Measurements from ENCODE around the gene CACNA1S. TPM values are rescaled to one million over a fixed set of nuclear protein-coding genes. Genes with fewer than 3 reads are reported as not detected.

The CACNA1S gene
- polyA plus RNA-seq, 1 of the 3 experiments (the other 2 are of a cell fraction): not detected

- Histone ChIP-seq H3K27ac (ENCODE audit: low read depth in 2 of 2, low read length in 1 of 2) (no peak overlapping the region), H3K9ac (no peak overlapping the region), H2AFZ (ENCODE audit: low read depth) (no peak overlapping the region), H4K20me1 (ENCODE audit: insufficient read depth) (no peaks in the 10 kb centered on the region), H3K4me1 (ENCODE audit: control insufficient read depth in 1 of 2, insufficient read depth in 2 of 2, low read depth in 1 of 2, low read length in 1 of 2) (peaks cover 0 to 7% of the 10 kb centered on the region in 2 experiments; a peak in 1 of 4 replicates), H3K27me3 (ENCODE audit: insufficient read depth) (peaks cover 23% of the 10 kb centered on the region; the same call in 1 of the 2 replicates), H3K4me3 (ENCODE audit: low read depth in 2 of 2, low read length in 1 of 2) (no peak overlapping the region), H3K9me2 (no peaks in the 10 kb centered on the region), H3K4me2 (no peak overlapping the region), H3F3A (replicated peaks; ENCODE audit: insufficient read depth) (no peaks in the 10 kb centered on the region), H3K79me2 (ENCODE audit: insufficient read depth) (no peaks in the 10 kb centered on the region), H3K9me3 (no peaks in the 10 kb centered on the region), H3K36me3 (replicated peaks in 1 of 2; ENCODE audit: control insufficient read depth in 1 of 2, insufficient read depth in 2 of 2, low read length in 1 of 2) (no peaks in the 10 kb centered on the region)
- DNase-seq: no peak
- ChIA-PET POLR2A (no interaction called here), CTCF (interaction anchor here (0.9 to 1.7 kb wide), 3 partner anchors 10 to 131 kb away, joined by 3 to 6 read pairs (median 5); no protein-coding TSS in a partner anchor)
- whole genome bisulfite sequencing (ENCODE audit: low lambda C conversion rate): 57% methylated on average over 6 of the region's 9 CpGs
- TF ChIP-seq SIN3A (IDR thresholded peaks at IDR 0.05; ENCODE audit: borderline replicate concordance, low read depth, low read length): no peak
- TF ChIP-seq NFIC (IDR thresholded peaks at IDR 0.05; ENCODE audit: borderline replicate concordance): no peak
- TF ChIP-seq RFX5 (IDR thresholded peaks at IDR 0.05; ENCODE audit: low read length): no peak
- TF ChIP-seq ELF1 (IDR thresholded peaks at IDR 0.05): no peak
- TF ChIP-seq FOXM1 (IDR thresholded peaks at IDR 0.05; ENCODE audit: low read depth): no peak
- no peak for TF ChIP-seq USF2 (IDR thresholded peaks at IDR 0.05; ENCODE audit: borderline replicate concordance, low read depth, low read length)
- TF ChIP-seq TEAD4 (IDR thresholded peaks at IDR 0.05; ENCODE audit: borderline replicate concordance, insufficient read depth): no peak
- no peak for TF ChIP-seq TCF12 (IDR thresholded peaks at IDR 0.05)
- no peak for TF ChIP-seq GABPA (IDR thresholded peaks at IDR 0.05; ENCODE audit: low read depth)
- TF ChIP-seq EP300 (IDR thresholded peaks at IDR 0.05; ENCODE audit: borderline replicate concordance in 1 of 2, low read depth in 1 of 2, low read length in 1 of 2): no peak
- TF ChIP-seq, protein P1, sequence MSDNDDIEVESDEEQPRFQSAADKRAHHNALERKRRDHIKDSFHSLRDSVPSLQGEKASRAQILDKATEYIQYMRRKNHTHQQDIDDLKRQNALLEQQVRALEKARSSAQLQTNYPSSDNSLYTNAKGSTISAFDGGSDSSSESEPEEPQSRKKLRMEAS (IDR thresholded peaks at IDR 0.05; ENCODE audit: low read depth): no peak
These were observed 8.6 kb downstream of the CACNA1S start for GRCh38 chr1:201103666-201104065.

- H3K4me1 ChIP-seq (ENCODE audit: control insufficient read depth in 1 of 2, insufficient read depth in 2 of 2, low read depth in 1 of 2, low read length in 1 of 2): peaks cover 0 to 7% of the 10 kb centered on the region in 2 experiments; a peak in 1 of 4 replicates
- POLR2A ChIA-PET: no interaction called here
- H3K9ac ChIP-seq: no peak overlapping the region
- H3K79me2 ChIP-seq (ENCODE audit: insufficient read depth): no peaks in the 10 kb centered on the region
- no peak for TF ChIP-seq FOSL2 (IDR thresholded peaks at IDR 0.05; ENCODE audit: borderline replicate concordance, low read depth)
- TF ChIP-seq SIN3A (IDR thresholded peaks at IDR 0.05; ENCODE audit: borderline replicate concordance, low read depth, low read length): no peak
- TF ChIP-seq TCF12 (IDR thresholded peaks at IDR 0.05): no peak
- TF ChIP-seq ELF1 (IDR thresholded peaks at IDR 0.05): no peak
- TF ChIP-seq, protein P1 (IDR thresholded peaks at IDR 0.05; ENCODE audit: low read depth): no peak
- TF ChIP-seq GABPA (IDR thresholded peaks at IDR 0.05; ENCODE audit: low read depth): no peak
- no peak for TF ChIP-seq RAD21 (IDR thresholded peaks at IDR 0.05; ENCODE audit: low read length)
- TF ChIP-seq CHD2 (IDR thresholded peaks at IDR 0.05; ENCODE audit: low read length, partially characterized antibody): no peak
- TF ChIP-seq EP300 (IDR thresholded peaks at IDR 0.05; ENCODE audit: borderline replicate concordance in 1 of 2, low read depth in 1 of 2, low read length in 1 of 2): no peak
- TF ChIP-seq MXI1 (IDR thresholded peaks at IDR 0.05; ENCODE audit: low read depth, low read length): no peak
- no peak overlapping the region for H3K27ac ChIP-seq (ENCODE audit: low read depth in 2 of 2, low read length in 1 of 2)
- no peak overlapping the region for H3K4me3 ChIP-seq (ENCODE audit: low read depth in 2 of 2, low read length in 1 of 2)
- peaks cover 16% of the 10 kb centered on the region for H3K27me3 ChIP-seq (ENCODE audit: insufficient read depth)
- CTCF ChIA-PET: interaction anchor here (1.2 to 2.7 kb wide), 2 partner anchors 15 to 128 kb away, joined by 4 to 13 read pairs; no protein-coding TSS in a partner anchor
- no peak overlapping the region for H2AFZ ChIP-seq (ENCODE audit: low read depth)
- H3F3A ChIP-seq (replicated peaks; ENCODE audit: insufficient read depth): no peaks in the 10 kb centered on the region
- DNase-seq: no peak
- no peaks in the 10 kb centered on the region for H3K9me2 ChIP-seq
- H3K4me2 ChIP-seq: no peak overlapping the region
- no peaks in the 10 kb centered on the region for H3K9me3 ChIP-seq
- no peaks in the 10 kb centered on the region for H4K20me1 ChIP-seq (ENCODE audit: insufficient read depth)
- H3K36me3 ChIP-seq (replicated peaks in 1 of 2; ENCODE audit: control insufficient read depth in 1 of 2, insufficient read depth in 2 of 2, low read length in 1 of 2): no peaks in the 10 kb centered on the region
- 68% methylated on average over 12 of the region's 12 CpGs for WGBS (ENCODE audit: low lambda C conversion rate)
These were observed 11.9 kb downstream of the CACNA1S start for GRCh38 chr1:201100169-201100930.

Measured in SK-N-SH (cell line).